ENCODE measurements around the gene RPL36AL.

GRCh38 chr14:49637534-49638078 lies 17.2 kb upstream of the RPL36AL start:
- TF ChIP-seq CTCF (IDR thresholded peaks at IDR 0.05) (no peak), POLR2A (IDR thresholded peaks at IDR 0.05) (no peak)
